ENCODE results near the gene RPA1.

DNA sequence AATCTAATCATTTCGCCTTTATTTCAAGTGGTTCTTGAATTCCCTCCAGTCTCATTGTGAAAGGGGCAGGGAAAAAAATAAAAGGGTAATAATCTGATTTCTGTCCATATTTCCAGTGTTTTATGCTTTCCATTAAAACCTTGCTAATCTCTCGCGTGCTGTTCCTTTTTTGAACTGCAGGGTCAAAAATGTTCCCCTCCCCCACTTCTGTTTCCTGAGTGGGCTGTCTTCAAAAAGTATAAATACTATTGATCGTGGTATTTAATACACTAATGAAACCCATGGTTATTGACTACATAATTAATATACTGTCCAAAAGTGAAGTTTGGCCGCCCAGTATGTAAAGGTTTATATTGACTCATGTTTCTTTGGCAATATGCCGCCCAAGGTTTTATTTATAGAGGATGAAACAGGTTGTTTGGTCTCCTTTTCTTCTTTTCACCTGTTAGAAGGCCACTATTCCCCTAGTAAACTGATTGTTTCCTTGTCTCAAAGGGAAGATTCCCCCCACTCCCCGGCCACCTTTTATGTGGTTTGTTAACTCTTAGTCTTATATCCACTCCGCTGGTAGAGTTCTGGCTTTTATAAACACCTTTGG lies 69.7 kb downstream of the RPA1 start:
- TF ChIP-seq, protein P1, sequence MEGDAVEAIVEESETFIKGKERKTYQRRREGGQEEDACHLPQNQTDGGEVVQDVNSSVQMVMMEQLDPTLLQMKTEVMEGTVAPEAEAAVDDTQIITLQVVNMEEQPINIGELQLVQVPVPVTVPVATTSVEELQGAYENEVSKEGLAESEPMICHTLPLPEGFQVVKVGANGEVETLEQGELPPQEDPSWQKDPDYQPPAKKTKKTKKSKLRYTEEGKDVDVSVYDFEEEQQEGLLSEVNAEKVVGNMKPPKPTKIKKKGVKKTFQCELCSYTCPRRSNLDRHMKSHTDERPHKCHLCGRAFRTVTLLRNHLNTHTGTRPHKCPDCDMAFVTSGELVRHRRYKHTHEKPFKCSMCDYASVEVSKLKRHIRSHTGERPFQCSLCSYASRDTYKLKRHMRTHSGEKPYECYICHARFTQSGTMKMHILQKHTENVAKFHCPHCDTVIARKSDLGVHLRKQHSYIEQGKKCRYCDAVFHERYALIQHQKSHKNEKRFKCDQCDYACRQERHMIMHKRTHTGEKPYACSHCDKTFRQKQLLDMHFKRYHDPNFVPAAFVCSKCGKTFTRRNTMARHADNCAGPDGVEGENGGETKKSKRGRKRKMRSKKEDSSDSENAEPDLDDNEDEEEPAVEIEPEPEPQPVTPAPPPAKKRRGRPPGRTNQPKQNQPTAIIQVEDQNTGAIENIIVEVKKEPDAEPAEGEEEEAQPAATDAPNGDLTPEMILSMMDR (IDR thresholded peaks at IDR 0.05; ENCODE audit: low read depth, low read length): no peak
- TF ChIP-seq POLR2A (IDR thresholded peaks at IDR 0.05; ENCODE audit: extremely low read depth, insufficient read length): no peak

Measured in NB4 (cell line).